ENCODE data around the gene PUDP.
"Not testable (repeated sequence)": the region's sequence is repeated elsewhere in the genome, so short reads cannot be mapped to it uniquely, and the experiment has no call there.

Gene PUDP

DNA sequence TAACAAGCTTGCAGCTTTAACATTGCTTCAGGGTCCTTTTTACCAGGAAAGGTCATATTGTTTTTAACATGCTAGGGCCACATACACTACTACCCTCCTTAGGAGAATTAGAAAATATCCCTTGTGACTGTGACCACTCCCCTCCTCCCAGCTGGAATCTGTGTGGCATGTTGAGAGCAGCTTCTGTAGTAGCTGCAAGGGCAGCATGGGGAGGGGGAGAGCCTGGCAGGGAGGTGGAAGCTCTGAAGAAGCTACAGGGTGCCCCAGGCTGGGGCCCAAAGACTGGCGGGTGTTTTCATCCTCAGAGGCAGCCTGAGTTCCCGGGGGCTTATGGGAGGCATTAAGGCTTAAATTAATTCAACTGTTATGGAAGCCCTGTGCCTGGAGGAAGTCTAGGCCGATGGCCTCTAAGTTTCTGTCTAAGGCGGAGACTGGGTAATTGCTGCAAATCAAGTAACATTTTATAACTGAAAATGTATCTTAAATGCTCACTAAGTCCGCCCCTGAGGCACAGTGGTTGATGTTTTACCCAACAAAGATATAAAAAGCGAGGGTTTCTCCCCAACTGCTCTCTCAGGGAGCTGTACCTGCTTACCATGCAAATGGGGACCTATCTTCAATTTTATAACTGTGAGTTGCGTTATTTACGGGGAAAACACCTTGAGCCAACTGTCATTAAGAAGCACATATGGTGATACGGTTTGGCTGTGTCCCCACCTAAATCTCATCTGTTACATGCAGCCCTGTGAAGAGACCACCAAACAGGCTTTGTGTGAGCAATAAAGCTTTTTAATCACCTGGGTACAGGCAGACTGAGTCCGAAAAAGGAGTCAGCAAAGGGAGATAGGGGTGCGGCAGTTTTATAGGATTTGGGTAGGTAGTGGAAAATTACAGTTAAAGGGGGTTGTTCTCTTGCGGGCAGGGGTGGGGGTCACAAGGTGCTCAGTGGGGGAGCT, 37.8 kb downstream of the PUDP start:
- no peak for DNase-seq (ENCODE audit: low read depth in 2 of 3, low spot score in 2 of 3)

DNA sequence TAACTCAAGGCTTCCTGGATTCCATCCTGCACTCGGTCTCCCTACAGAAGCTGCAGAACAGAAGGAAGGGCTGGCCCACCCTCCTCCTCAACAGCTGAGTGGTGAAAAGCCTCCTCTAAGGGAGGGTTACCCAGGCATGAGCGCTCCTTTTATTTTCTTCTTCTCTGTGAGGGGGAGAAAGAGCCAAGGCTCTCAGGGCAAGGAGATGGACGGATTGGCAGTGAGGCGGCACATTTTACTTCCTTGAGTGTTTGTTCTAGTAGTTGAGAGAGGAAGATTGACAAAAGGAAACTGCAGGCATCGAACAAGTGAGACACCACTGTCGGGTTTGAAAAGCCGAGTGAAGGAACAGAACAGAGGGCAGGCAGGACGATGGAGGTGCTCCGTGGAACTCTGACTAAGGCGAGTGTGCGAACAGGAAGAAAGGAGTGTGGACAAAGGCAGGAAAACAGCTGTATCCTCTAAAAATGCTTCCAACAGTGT, 38.9 kb downstream of the PUDP start:
- no peak for DNase-seq (ENCODE audit: low read depth in 2 of 3, low spot score in 2 of 3)

DNA sequence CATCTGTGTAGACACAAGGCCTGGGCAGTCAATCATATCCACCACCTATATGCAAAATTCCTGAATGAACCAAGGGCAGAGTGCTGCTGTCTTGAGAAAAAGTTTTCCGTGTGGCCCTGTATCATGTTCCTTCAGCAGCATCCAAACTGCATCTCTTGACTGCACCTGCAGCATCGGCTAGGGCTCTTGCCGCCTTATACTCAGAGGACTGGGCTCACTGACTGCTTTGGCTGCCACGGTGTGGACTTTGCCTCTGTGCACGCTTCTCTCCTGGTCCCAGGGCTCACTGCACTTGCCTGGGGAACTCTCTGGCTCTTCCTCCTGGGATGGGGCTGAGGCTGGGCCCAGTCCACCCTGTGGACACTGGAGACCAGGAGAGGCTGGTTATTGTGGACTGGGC, 39.9 kb downstream of the PUDP start:
- no peak for DNase-seq (ENCODE audit: low read depth in 2 of 3, low spot score in 2 of 3)

DNA sequence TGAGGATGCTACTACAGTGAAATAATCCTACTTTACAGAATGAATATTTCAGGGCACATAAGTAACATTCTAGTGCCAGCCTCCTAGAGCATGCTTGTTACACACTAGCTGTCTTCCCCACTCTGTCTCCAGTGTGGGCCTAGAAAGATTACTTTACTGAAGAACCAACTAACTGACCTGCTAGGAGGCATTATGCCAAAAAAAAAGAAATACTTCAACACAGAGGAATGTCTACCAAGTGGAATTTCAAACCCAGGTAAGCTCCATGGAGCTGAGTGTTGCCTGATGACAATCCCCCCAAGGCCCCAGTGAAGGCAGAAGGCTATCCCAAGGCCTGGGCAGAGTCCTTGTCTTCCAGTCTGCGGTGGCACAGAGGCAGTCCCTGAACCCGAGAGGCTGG, 41.3 kb downstream of the PUDP start:
- no peak for DNase-seq (ENCODE audit: low read depth in 2 of 3, low spot score in 2 of 3)

DNA sequence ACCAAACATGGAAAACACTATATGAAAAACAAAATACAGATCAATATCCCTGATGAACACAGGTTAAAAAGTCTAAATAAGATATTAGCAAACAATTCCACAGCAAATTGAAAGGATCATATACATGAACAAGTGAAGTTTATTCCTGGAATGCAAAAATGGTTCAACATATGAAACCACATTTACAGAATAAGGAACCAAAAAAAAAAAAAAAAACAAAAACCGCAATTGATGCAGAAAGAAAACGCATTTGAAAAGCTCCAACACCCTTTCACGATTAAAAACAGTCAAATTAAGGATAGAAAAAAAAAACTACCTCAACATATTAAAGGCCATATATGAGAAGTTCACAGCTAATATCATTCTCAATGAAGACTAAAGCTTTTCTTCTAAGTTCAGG, 45.8 kb downstream of the PUDP start:
- no peak for DNase-seq (ENCODE audit: low read depth in 2 of 3, low spot score in 2 of 3)

DNA sequence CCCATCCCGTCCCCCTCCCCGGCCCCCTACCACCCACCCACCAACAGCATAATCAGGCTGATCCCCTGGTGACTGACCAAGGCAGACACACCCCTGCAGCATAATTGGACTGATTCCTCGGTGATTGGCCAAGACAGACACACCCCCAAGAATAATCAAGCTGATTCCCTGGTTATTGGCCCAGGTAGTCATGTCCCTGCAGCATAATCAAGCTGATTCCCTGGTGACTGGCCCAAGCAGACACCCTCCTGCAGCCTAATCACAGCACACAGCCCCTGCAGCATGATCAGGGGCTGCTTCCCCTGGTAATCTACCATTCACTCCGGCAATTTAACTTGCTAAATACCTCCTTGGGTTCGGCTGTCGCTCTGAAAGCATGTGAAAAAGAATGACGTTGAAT, 47.9 kb downstream of the PUDP start:
- no peak for DNase-seq (ENCODE audit: low read depth in 2 of 3, low spot score in 2 of 3)

DNA sequence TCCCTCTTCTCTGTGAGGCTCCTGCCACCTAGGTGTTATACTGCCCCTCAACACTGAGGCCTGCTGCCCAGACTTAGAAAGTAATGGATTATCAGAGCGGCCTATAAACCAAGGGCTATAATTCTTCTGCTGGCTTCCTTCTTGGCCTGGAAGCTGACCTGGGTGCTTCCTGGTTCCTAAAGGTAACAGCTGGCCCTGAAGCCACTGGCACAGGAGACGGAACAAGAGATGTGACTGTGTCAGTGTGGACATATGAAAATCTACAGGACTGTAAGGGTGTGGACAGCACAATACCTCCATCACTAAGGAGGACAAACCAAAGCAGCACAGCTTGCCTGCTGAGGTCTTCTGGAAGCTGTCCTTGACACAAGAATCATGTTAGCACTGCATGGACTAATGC, 52.3 kb downstream of the PUDP start:
- DNase-seq (ENCODE audit: low read depth in 2 of 3, low spot score in 2 of 3): not testable (repeated sequence)

DNA sequence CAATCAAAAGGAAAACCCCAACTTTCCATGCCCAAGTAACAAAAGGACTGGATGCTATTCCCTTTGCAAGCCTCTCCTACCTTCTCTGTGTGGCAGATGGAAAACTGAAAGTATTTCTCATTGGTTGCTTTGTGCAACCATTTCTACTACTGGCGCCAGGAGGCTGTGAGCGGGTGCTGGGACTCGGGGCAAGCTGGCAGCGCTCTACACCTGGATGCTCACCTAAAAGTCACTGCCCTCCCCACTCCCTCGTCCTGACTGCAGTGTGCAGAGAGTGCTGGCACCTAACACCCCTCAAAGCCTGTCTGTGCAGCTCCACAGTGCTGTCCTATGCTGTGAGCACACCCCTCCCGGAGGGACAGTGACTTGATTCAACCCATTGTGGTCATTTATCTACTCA, 54.6 kb downstream of the PUDP start:
- DNase-seq (ENCODE audit: low read depth in 2 of 3, low spot score in 2 of 3): no peak

DNA sequence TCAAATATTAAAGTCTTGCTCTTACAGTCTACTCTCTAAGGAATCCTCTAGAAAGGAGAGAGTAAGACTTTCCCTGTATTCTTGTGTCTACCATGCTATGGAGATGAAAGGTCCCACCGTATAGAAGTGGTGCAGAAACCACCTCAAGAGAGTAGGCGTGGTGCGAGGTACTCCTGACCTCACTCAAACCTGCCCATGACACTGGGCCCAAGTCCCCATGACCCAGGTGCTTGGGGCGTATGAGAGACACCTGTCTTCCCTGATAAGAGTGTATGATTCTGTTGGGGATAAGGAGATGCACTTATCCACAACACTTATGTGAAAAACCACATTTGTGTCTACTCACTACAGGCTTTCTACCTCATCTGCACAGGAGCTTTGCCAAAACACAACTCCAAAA, 55.4 kb downstream of the PUDP start:
- no peak for DNase-seq (ENCODE audit: low read depth in 2 of 3, low spot score in 2 of 3)

DNA sequence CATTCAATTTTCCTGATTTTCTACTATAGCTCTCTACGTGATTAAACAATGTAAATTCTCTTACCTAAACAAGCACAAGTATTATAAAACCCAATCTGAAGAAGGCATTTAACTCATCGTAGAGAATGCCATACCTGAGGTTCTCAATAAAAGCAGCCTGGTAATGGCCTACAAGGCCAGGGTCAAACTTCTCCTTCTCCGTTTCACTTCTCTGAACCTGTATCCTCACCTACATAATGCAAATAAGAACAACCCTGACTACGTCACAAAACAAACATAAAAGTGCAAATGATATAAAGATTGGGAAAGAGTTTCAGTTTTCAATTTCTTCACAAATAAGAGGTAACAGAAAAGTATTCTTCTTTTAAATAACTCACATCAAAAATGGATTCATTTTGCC, 56.0 kb downstream of the PUDP start:
- DNase-seq (ENCODE audit: low read depth in 2 of 3, low spot score in 2 of 3): no peak

DNA sequence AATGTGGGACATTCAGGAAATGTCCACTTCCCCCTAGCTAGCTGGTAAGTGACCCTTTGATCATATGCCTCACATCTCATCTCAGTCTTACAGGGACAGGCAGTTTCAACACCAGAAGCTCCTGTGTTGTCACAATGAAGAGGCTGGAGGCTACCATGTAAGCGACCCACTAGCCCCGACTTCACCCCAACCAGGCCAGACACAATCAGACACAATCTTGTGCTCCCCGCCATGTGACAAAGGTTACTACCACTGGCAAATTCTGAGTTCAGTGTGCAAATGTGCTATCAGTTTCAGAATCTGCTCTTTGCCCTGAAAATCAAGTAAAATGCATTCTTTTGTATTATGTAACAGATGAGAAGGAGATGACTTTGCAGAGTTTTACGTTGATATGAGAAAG, 57.3 kb downstream of the PUDP start:
- no peak for DNase-seq (ENCODE audit: low read depth in 2 of 3, low spot score in 2 of 3)

DNA sequence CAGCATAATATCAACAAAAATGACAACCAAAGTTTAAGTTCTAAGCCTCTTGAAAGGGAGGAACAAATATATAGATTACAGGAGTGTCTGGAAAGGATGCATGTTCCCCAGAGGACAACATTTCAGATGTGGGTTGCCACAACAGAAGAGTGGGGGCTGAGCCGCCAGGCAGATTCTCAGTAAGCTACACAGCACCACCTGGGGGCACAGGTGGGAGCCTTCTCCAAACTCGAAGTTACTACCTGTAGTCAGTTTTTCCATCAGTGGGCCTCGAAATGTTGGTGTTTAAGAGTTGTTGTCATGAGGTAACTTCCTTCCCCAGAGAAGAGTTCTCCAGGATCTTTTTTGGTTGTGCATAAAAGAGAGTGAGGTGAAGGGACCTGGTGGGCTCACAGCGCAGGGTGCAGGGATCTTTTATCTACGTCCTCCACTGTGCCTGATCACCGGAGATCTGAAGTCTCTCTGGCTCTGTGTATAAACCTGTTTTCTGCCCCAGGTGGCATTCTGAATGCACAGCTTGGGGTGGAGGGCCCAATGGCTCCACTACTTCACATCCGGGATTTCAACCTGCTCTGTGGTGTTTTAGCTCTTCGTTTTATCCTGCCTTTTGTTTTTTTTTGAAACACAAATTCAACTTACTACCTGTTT, 58.9 kb downstream of the PUDP start:
- peak in 1 of 3 experiments; percentile 19 for DNase-seq (ENCODE audit: low read depth in 2 of 3, low spot score in 2 of 3)

DNA sequence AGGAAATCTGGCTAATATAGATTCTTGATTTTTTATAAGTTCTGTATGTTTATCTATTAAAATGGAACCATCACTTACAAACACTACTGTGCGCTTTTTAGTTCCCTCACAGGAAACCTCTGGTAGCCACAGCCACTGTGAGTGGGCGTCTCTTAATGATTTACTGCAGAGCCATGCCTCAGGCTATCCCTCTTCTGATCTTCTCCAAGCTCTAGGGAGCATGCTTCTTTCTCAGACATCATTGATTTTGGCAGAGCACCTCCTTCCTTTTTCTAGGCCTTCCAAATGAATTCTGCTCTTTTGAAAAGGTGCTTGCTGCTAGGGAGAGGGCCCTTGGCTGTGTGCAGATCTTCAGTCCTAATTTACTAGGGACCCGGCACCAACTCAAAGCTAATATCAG, 61.6 kb downstream of the PUDP start:
- DNase-seq (ENCODE audit: low read depth in 2 of 3, low spot score in 2 of 3): no peak

DNA sequence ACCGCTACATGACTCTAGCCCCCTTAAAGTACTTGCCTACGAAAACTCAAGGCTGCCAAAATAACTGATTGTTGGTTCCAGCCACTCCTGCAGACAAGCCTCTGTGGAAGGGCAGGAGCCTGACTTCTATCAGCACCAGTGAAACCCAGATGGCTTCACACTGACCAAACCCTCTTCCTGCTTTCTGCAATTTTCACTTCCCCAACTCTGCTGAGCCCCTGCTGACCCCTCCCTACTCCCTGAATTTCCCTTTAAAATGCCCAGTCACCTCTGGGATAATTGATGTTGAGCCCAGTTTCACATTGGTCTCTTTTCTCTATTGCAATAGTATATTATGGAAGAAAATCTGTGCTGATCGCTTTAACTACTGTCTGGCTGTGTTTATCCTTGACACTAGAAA, 62.1 kb downstream of the PUDP start:
- no peak for DNase-seq (ENCODE audit: low read depth in 2 of 3, low spot score in 2 of 3)

DNA sequence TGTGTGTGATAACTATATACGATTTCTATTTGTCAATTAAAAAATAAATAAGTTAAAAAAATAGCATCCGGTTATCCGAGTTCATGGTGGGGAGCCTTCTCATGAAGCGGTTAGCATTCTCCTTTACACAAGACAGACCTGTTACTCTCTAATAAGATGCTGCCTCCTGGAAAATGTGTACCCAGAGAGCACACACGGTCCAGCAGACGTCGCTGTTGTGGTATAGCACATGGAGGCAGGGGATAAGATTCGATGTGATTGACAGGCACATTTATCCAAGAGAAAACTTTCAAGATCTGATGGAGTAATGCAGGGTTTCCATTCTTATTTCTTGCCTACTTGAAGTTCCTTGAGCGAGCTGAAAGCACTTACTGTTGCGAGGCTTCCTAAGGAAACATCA, 63.1 kb downstream of the PUDP start:
- no peak for DNase-seq (ENCODE audit: low read depth in 2 of 3, low spot score in 2 of 3)

DNA sequence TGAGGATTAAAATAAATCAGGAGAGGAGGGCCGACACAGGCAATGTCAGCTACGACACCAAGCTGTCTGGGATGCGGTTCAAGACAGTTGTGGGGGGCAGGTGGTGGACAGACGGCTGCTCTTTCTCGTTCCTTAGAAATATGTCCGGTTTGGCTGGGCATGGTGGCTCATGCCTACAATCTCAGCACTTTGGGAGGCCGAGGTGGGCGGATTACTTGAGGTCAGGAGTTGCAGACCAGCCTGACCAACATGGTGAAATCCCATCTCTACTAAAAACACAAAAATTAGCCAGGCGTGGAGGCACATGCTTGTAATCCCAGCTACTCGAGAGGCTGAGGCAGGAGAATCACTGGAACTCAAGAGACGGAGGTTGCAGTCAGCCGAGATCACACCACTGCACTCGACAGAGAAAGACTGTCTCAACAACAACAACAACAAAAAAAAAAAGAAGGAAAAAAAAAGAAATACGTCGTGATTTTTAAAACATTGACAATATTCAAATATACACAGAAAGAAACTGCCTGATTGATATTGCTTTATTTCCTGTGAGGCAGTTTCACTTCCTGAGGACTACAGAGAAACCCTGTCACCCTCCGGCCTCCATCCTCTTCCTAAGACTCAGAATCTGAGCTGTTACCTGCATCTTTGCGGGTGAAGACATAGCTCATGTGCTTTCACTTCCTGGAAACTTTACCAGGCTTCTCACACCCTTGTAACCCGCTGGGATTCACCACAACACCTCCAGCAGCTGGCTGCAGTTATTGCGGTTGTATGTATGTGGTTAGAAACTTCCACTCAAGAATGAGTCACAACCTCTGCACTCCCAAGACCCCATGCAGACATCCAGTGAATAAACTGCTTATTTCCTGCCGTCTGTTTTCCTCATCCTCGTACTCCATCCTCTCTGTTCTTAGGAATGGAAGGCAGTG, 64.2 kb downstream of the PUDP start:
- peak in 2 of 3 experiments; percentile 1 to 56 for DNase-seq (ENCODE audit: low read depth in 2 of 3, low spot score in 2 of 3)

DNA sequence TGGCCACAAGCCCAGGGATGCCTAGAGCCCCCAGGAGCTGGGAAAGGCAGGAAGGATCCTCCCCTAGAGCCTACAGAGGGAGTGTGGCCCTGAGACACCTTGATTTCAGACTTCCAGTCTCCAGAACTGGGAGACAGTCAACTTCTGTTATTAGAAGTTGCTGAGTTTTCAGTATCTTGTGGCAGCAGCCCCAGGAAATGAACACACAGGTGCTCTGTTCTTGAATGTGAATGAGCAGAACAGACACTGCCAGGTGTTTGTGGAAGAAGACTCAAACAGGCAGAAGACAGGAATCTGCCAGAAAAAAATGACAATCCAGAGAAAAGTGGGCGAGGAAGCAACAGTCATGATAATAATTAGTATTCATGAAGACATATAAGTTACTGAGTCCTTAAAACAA, 64.9 kb downstream of the PUDP start:
- DNase-seq (ENCODE audit: low read depth in 2 of 3, low spot score in 2 of 3): no peak

DNA sequence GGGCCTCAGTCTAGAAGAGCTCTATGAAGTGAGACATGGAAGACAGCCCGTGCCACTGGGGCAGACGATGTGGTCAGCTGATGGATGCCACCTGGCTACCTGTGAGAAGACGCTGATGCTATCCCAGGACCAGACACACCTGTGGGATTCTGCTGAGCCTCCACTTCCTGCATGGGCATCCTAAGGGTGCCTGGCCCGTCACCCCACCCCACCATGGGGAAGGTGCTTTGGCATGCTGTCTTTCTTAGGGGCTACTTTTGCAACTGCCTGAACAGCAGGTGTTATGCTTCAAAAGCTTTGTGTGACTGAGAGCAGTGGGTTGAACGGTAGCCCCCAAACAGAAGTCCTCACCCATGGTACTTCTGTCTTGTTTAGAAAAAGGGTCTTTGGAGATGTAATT, 65.4 kb downstream of the PUDP start:
- no peak for DNase-seq (ENCODE audit: low read depth in 2 of 3, low spot score in 2 of 3)

DNA sequence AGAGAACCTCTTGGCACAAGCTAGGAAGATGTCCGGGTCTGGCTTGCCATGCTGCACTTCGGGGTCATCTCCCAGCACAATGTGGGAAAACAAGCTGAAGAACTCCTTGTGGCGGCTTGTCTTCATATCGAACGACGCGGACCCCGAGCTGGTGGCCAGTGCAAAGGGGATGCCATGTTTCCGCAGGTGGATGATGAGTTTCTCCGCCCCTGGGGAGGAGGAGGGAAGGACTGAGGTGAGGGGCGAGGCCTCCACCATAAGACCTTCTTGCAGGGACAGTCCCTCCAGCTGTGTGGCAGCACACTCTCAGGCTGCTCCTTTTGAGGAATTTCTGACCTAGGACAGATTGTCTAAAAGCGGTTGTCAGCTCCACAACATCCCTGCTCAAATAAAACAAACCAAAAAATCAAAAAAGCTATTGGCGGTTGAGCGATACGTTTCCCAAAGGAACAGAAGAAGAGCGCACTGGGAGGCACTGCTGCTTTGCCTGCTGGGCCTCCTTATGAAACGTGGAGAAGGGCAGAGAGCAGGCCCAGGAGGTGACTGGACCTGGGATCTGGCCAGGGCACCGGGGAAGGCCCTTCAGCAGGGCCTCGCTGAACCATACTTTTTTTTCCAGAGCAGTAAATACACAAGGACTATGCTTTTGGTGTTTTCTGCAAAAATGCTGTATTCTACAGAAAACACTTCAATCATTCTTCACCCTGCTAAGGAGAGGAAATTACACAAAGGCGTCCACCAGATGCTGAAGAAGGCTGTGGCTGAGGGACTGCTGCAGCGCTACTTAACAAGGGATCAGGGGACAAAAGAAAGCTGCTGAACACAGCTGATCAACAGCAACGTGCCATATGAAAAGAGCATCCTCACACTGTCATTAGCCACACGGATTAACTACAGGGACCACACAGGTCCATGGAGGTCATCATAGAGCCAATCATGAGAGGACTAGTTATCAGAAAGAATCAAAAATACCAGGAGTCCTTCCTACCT, 70.4 kb downstream of the PUDP start:
- no peak for DNase-seq (ENCODE audit: low read depth in 2 of 3, low spot score in 2 of 3)

DNA sequence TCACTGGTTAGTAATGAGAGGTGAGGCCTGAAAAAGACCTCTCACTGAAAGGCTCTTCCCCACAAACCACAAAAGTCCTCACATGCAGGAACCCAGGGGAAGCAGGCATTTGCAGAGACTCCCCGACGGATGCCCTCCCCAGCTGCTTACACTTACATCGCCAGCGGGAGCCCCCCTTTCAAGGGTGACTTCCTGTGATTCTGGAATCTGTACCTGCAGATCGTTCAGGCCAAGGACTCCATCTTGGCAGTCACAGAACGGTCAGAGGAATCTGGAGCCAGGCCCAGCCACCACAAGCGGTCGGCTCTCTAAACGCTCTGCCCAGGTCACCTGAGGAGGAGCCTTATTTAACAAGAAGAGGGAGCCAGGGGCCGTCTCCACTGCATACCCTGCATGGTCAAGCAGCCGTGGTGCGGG, 71.7 kb downstream of the PUDP start:
- no peak for DNase-seq (ENCODE audit: low read depth in 2 of 3, low spot score in 2 of 3)

All from activated CD8-positive, alpha-beta memory T cell treated with anti-CD3 and anti-CD28 coated beads for 48 hours (primary cell).